ENCODE data around the gene RNF133. TPM values are rescaled to one million over a fixed set of nuclear protein-coding genes. Genes with fewer than 3 reads are reported as not detected.

Gene RNF133
- total and polyA plus RNA-seq, 2 donors (not counting 1 experiment from before 2014, with no cell fraction given) = not detected

DNA sequence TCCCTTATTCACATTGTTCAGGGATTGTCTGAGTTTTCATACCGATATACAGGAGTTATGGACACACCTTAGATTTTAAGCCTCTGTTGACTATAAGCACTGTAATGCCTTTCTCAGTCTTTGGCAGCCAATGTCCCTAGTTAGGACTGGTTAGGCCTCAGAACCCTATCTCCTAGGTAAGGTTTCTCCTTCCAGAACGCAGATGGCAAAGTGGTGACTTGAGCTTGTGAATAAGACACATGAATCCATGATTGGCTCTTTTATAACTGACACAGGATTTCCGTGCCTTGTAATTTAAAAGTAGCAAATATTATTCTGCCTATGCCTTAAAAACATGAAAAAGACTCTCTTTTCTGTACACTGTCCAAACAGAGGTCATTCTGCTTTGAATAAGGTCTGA is 16.3 kb upstream of the RNF133 start:
- Histone ChIP-seq H3K4me2 (replicated peaks; ENCODE audit: low read depth, low read length, poor library complexity, severe bottlenecking) (no peak overlapping the region), H3K79me2 (ENCODE audit: control insufficient read depth, insufficient read depth, low read length) (no peaks in the 10 kb centered on the region), H3K9me3 (ENCODE audit: control extremely low read depth in 1 of 3, control insufficient read depth in 2 of 3, insufficient read depth in 1 of 3, low read length in 2 of 3) (peaks cover 0 to 4% (median 0%) of the 10 kb centered on the region in 3 donors), H4K20me1 (ENCODE audit: control insufficient read depth, insufficient read depth, low read length, poor library complexity, severe bottlenecking) (no peaks in the 10 kb centered on the region), H3K4me3 (ENCODE audit: control extremely low read depth in 1 of 5, extremely low read depth in 1 of 5, insufficient read depth in 1 of 5, low read depth in 2 of 5, low read length in 4 of 5) (no peak overlapping the region), H2AFZ (ENCODE audit: insufficient read depth, low read depth, low read length, poor library complexity, severe bottlenecking) (no peak overlapping the region), H3K4me1 (ENCODE audit: control insufficient read depth in 2 of 2, insufficient read depth in 2 of 2, low read length in 2 of 2) (no peaks in the 10 kb centered on the region), H3K36me3 (replicated peaks in 1 of 2; ENCODE audit: control extremely low read depth in 1 of 2, control insufficient read depth in 1 of 2, extremely low read depth in 1 of 2, insufficient read depth in 2 of 2, low read length in 1 of 2) (no peaks in the 10 kb centered on the region), H3K9ac (ENCODE audit: low read length) (no peak overlapping the region), H3K27me3 (replicated peaks in 1 of 4; ENCODE audit: control extremely low read depth in 1 of 4, control insufficient read depth in 3 of 4, insufficient read depth in 4 of 4, low read length in 3 of 4) (no peaks in the 10 kb centered on the region), H3K27ac (ENCODE audit: low read length in 2 of 2) (no peak overlapping the region)
- ATAC-seq (ENCODE audit: low read depth) (no peak), DNase-seq (no peak)
- ChIA-PET CTCF (no interaction called here), POLR2A (no interaction called here)
- TF ChIP-seq CTCF (IDR thresholded peaks at IDR 0.05) = no peak
- no peak for TF ChIP-seq EZH2 (IDR thresholded peaks at IDR 0.05; ENCODE audit: borderline replicate concordance, insufficient read depth, low read depth, low read length, poor library complexity, severe bottlenecking)
- H3K4me1 Mint-ChIP-seq = no peaks in the 10 kb centered on the region
- H3K27ac Mint-ChIP-seq = no peak overlapping the region
- intact Hi-C loops (cut with micrococcal nuclease) = no loop called here
- H3K27me3 Mint-ChIP-seq = no peaks in the 10 kb centered on the region
- H3K9me3 Mint-ChIP-seq (ENCODE audit: insufficient read depth) = no peaks in the 10 kb centered on the region
- H3K4me3 Mint-ChIP-seq = no peak overlapping the region
- WGBS (ENCODE audit: insufficient coverage) = 94% methylated on average over 3 of the region's 3 CpGs

- H3K27ac Mint-ChIP-seq = no peak overlapping the region
- H2AFZ ChIP-seq (ENCODE audit: insufficient read depth, low read depth, low read length, poor library complexity, severe bottlenecking) = no peak overlapping the region
- CTCF ChIA-PET = no interaction called here
- no peak overlapping the region for H3K4me2 ChIP-seq (replicated peaks; ENCODE audit: low read depth, low read length, poor library complexity, severe bottlenecking)
- H3K79me2 ChIP-seq (ENCODE audit: control insufficient read depth, insufficient read depth, low read length) = no peaks in the 10 kb centered on the region
- no peak overlapping the region for H3K4me3 Mint-ChIP-seq
- no peaks in the 10 kb centered on the region for H3K36me3 ChIP-seq (replicated peaks in 1 of 2; ENCODE audit: control extremely low read depth in 1 of 2, control insufficient read depth in 1 of 2, extremely low read depth in 1 of 2, insufficient read depth in 2 of 2, low read length in 1 of 2)
- WGBS (ENCODE audit: insufficient coverage) = no CpG with 5 or more reads among the region's 1 CpG
- intact Hi-C loops (cut with micrococcal nuclease) = no loop called here
- H3K27me3 ChIP-seq (replicated peaks in 1 of 4; ENCODE audit: control extremely low read depth in 1 of 4, control insufficient read depth in 3 of 4, insufficient read depth in 4 of 4, low read length in 3 of 4) = no peaks in the 10 kb centered on the region
- POLR2A ChIA-PET = no interaction called here
- no peaks in the 10 kb centered on the region for H3K4me1 Mint-ChIP-seq
- H3K9me3 ChIP-seq (ENCODE audit: control extremely low read depth in 1 of 3, control insufficient read depth in 2 of 3, insufficient read depth in 1 of 3, low read length in 2 of 3) = no peaks in the 10 kb centered on the region
- DNase-seq (no peak), ATAC-seq (ENCODE audit: low read depth) (no peak)
- H3K4me3 ChIP-seq (ENCODE audit: control extremely low read depth in 1 of 5, extremely low read depth in 1 of 5, insufficient read depth in 1 of 5, low read depth in 2 of 5, low read length in 4 of 5) = no peak overlapping the region
- no peak overlapping the region for H3K27ac ChIP-seq (ENCODE audit: low read length in 2 of 2)
- H3K27me3 Mint-ChIP-seq = no peaks in the 10 kb centered on the region
- no peaks in the 10 kb centered on the region for H3K9me3 Mint-ChIP-seq (ENCODE audit: insufficient read depth)
- TF ChIP-seq CTCF (IDR thresholded peaks at IDR 0.05) (no peak), EZH2 (IDR thresholded peaks at IDR 0.05; ENCODE audit: borderline replicate concordance, insufficient read depth, low read depth, low read length, poor library complexity, severe bottlenecking) (no peak)
- no peaks in the 10 kb centered on the region for H4K20me1 ChIP-seq (ENCODE audit: control insufficient read depth, insufficient read depth, low read length, poor library complexity, severe bottlenecking)
- H3K9ac ChIP-seq (ENCODE audit: low read length) = no peak overlapping the region
- no peaks in the 10 kb centered on the region for H3K4me1 ChIP-seq (ENCODE audit: control insufficient read depth in 2 of 2, insufficient read depth in 2 of 2, low read length in 2 of 2)
Observed at GRCh38 chr7:122710916-122711315, 12.0 kb upstream of the RNF133 start.

Data from B cell (primary cell).